Mucosa of descending colon (tissue), 3 donors: ENCODE data around the gene TGFB2. TPM values are rescaled to one million over a fixed set of nuclear protein-coding genes. Genes with fewer than 3 reads are reported as not detected.

Experiments
- ATAC-seq: fragments of 200-7000 bp; cut with Tn5 transposase; one replicate; pipeline ENCODE4 v1.9.1; 2020; ENCODE audit warnings: mild to moderate bottlenecking, moderate library complexity
- DNase-seq, 3 donors: peaks; one replicate each; pipeline ENCODE4 v3.0.0-alpha.2; 2020
- H3K36me3 ChIP-seq: fragments of 200-600 bp; one replicate; pipeline ENCODE4 v1.8.0; 2021; ENCODE audit warnings: low read depth, mild to moderate bottlenecking
- H3K4me1 ChIP-seq: fragments of 200-600 bp; one replicate; pipeline ENCODE4 v1.8.0; 2021; ENCODE audit warnings: low read depth, mild to moderate bottlenecking
- H3K4me3 ChIP-seq: fragments of 200-600 bp; one replicate; pipeline ENCODE4 v1.8.0; 2021; ENCODE audit warnings: mild to moderate bottlenecking
- H3K9me3 ChIP-seq: fragments of 200-600 bp; one replicate; pipeline ENCODE4 v1.8.0; 2021; ENCODE audit warnings: mild to moderate bottlenecking
- CTCF ChIP-seq: fragments of 200-600 bp; IDR thresholded peaks from one replicate; pipeline ENCODE4 v1.8.0; 2022; ENCODE audit warnings: antibody characterized with exemption, mild to moderate bottlenecking
- intact Hi-C, 2 donors: fragments of 100-400 bp; cut with DNase I in 1 of 2; cut with micrococcal nuclease in 1 of 2; formaldehyde crosslinking; loops; one replicate each; pipeline versions ENCODE4 v1.11.0 to v1.11.1; 2022; cut with DNase I, micrococcal nuclease
- total RNA-seq, 3 donors: library from RNA; stranded (reverse); fragmentation: NEBNext Ultra II Directional in 2 of 3; extraction: Animal tissue kit (Norgen Biotek cat#: 25700) in 2 of 3; gene quantifications; one replicate each; pipeline versions ENCODE4 v1.2.1 to v1.2.4, GENCODE V29; 2021 to 2023
- donor health status: DM: no; HTN: no; CAD: no; lungs with moderate emphysema.
- donor health status: DM: no; HTN: no; CAD: no.
- donor health status: DM: no; HTN: yes; CAD: no.

TGFB2 gene
- total RNA-seq, 3 donors from 2014 or later, result 0.09 to 8.5 (median 0.48) TPM

GRCh38 chr1:218376722-218377121, 31.6 kb downstream of the TGFB2 start:
- intact Hi-C loops, result no loop called here
- DNase-seq (no peak), ATAC-seq (no peak)
- TF ChIP-seq CTCF, result no peak
- Histone ChIP-seq H3K36me3 (no peaks in the 10 kb centered on the region), H3K9me3 (no peaks in the 10 kb centered on the region), H3K4me1 (no peaks in the 10 kb centered on the region), H3K4me3 (no peak overlapping the region)

GRCh38 chr1:218377143-218377660, 32.1 kb downstream of the TGFB2 start:
- intact Hi-C loops, result no loop called here
- no peak for TF ChIP-seq CTCF
- Histone ChIP-seq H3K4me1 (no peaks in the 10 kb centered on the region), H3K36me3 (no peaks in the 10 kb centered on the region), H3K4me3 (no peak overlapping the region), H3K9me3 (no peaks in the 10 kb centered on the region)
- ATAC-seq, result no peak
- no peak for DNase-seq

GRCh38 chr1:218380125-218380977, 35.2 kb downstream of the TGFB2 start:
- Histone ChIP-seq H3K36me3 (no peaks in the 10 kb centered on the region), H3K4me1 (no peaks in the 10 kb centered on the region), H3K9me3 (no peaks in the 10 kb centered on the region), H3K4me3 (no peak overlapping the region)
- TF ChIP-seq CTCF, result no peak
- ATAC-seq (no peak), DNase-seq (no peak)
- intact Hi-C loops, result no loop called here

- Histone ChIP-seq H3K4me3 (no peak overlapping the region), H3K36me3 (no peaks in the 10 kb centered on the region), H3K9me3 (no peaks in the 10 kb centered on the region), H3K4me1 (no peaks in the 10 kb centered on the region)
- no peak for DNase-seq
- intact Hi-C loops, result no loop called here
- ATAC-seq, result no peak
- TF ChIP-seq CTCF, result no peak
Measured at GRCh38 chr1:218382261-218382660, 37.1 kb downstream of the TGFB2 start.

- intact Hi-C loops, result no loop called here
- ATAC-seq (no peak), DNase-seq (no peak)
- TF ChIP-seq CTCF, result no peak
- no peaks in the 10 kb centered on the region for H3K4me1 ChIP-seq
- H3K4me3 ChIP-seq, result no peak overlapping the region
- H3K9me3 ChIP-seq, result no peaks in the 10 kb centered on the region
- H3K36me3 ChIP-seq, result no peaks in the 10 kb centered on the region
Measured at GRCh38 chr1:218383051-218383450, 37.9 kb downstream of the TGFB2 start.
